Pancreas (tissue), 10 donors: Measurements from ENCODE around the gene FAM241A. TPM values are rescaled to one million over a fixed set of nuclear protein-coding genes. Genes with fewer than 3 reads are reported as not detected.
"Not testable (repeated sequence)": the region's sequence is repeated elsewhere in the genome, so short reads cannot be mapped to it uniquely, and the experiment has no call there.

ENCODE experiments used
- ATAC-seq, 4 donors: fragments of 200-7000 bp; cut with Tn5 transposase; one replicate each; pipeline versions ENCODE4 v1.8.0 to v1.9.1; 2020; ENCODE audit warnings: mild to moderate bottlenecking in 4 of 4, moderate library complexity in 4 of 4
- DNase-seq, 6 donors: peaks; one replicate each; pipeline ENCODE4 v3.0.0-alpha.2; 2020
- FAIRE-seq: peaks from 2 replicates; lab custom pipeline; 2012; peaks lifted over from hg19 to GRCh38; lab: Jason Lieb, UNC
- H3K27ac ChIP-seq, 4 donors: fragments of 200-600 bp; sonication (generic); 1 replicate in 3 of 4; 2 replicates in 1 of 4; pipeline versions ENCODE4 v1.5.0 to v1.8.0; 2020
- H3K27me3 ChIP-seq, 4 donors: fragments of 200-600 bp; one replicate each; pipeline ENCODE4 v1.8.0; 2021
- H3K36me3 ChIP-seq, 3 donors: fragments of 200-600 bp; sonication (generic) in 1 of 3; one replicate each; pipeline versions ENCODE4 v1.5.0 to v1.8.0; 2020 to 2021
- H3K4me1 ChIP-seq, 3 donors: fragments of 200-600 bp; one replicate each; pipeline ENCODE4 v1.8.0; 2021
- H3K4me3 ChIP-seq, 4 donors: fragments of 200-600 bp; sonication (generic) in 2 of 4; one replicate each; pipeline versions ENCODE4 v1.5.0 to v1.8.0; 2020 to 2021
- H3K9me3 ChIP-seq, 4 donors: fragments of 200-600 bp; one replicate each; pipeline ENCODE4 v1.8.0; 2021
- CTCF ChIP-seq, 4 donors: fragments of 200-600 bp; sonication (generic) in 3 of 4; IDR thresholded peaks; one replicate each; pipeline versions ENCODE4 v1.5.0 to v1.8.0; 2021; ENCODE audit warnings: antibody characterized with exemption in 4 of 4
- WGBS, 2 donors: extraction: QIAGEN DNeasy Blood & Tissue Kit; methylation state at CpG; one replicate each; pipeline ENCODE4 v1.1.7; 2013; 5-methylcytosine and 5-hydroxymethylcytosine counted together
- intact Hi-C, 3 donors: fragments of 100-400 bp; cut with DNase I; formaldehyde crosslinking; loops; one replicate each; pipeline versions ENCODE4 v1.11.1 to v1.14.2; 2022
- polyA plus RNA-seq, 2 donors: library from polyadenylated mRNA; stranded (reverse); fragments of 200-250 nt; gene quantifications; one replicate each; pipeline ENCODE4 v1.2.3, GENCODE V29; 2013
- total RNA-seq, 6 donors: library from RNA; stranded (reverse); fragmentation: NEBNext Ultra II Directional in 4 of 6; extraction: Animal tissue kit (Norgen Biotek cat#: 25700) in 4 of 6; gene quantifications; one replicate each; pipeline versions ENCODE4 v1.2.1 to v1.2.4, GENCODE V29; 2021 to 2023
- donor health status: healthy with polysubstance abuse.
- donor health status: DM: no; HTN: no; CAD: no; lungs with moderate emphysema.
- donor health status: DM: no; HTN: no; CAD: no.
- donor health status: control.
- donor health status: control.
- donor health status: Bipolar disorder and iron deficiency.
- donor health status: DM: yes; HTN: yes; CAD: no.
- donor health status: DM: no; HTN: no; CAD: no.
- donor health status: DM: no; HTN: no; CAD: no.
- donor health status: DM: yes; HTN: yes; CAD: no.

The FAM241A gene
- total and polyA plus RNA-seq, 8 donors: 0.51 to 1.4 (median 0.93) TPM

GRCh38 chr4:112196461-112196860 is 51.2 kb downstream of the FAM241A start:
- H3K36me3 ChIP-seq: no peaks in the 10 kb centered on the region
- TF ChIP-seq CTCF (IDR thresholded peaks at IDR 0.05): no peak
- H3K4me1 ChIP-seq: no peaks in the 10 kb centered on the region
- 64 to 72% methylated on average over 1 of the region's 1 CpG for WGBS, 2 donors
- intact Hi-C loops: no loop called here
- ATAC-seq: no peak
- H3K4me3 ChIP-seq: no peak overlapping the region
- no peak overlapping the region for H3K27ac ChIP-seq
- H3K27me3 ChIP-seq: no peaks in the 10 kb centered on the region
- no peak for DNase-seq
- FAIRE-seq: no peak
- no peaks in the 10 kb centered on the region for H3K9me3 ChIP-seq

GRCh38 chr4:112199041-112199440 is 53.8 kb downstream of the FAM241A start:
- 43 to 79% methylated on average over 1 of the region's 1 CpG for WGBS, 2 donors
- H3K36me3 ChIP-seq: no peaks in the 10 kb centered on the region
- FAIRE-seq (no peak), ATAC-seq (no peak), DNase-seq (no peak)
- no peaks in the 10 kb centered on the region for H3K27me3 ChIP-seq
- no peaks in the 10 kb centered on the region for H3K4me1 ChIP-seq
- H3K4me3 ChIP-seq: no peak overlapping the region
- TF ChIP-seq CTCF (IDR thresholded peaks at IDR 0.05): no peak
- H3K9me3 ChIP-seq: no peaks in the 10 kb centered on the region
- H3K27ac ChIP-seq: no peak overlapping the region
- intact Hi-C loops: no loop called here

GRCh38 chr4:112201915-112202505 is 56.8 kb downstream of the FAM241A start:
- Histone ChIP-seq H3K4me1 (no peaks in the 10 kb centered on the region), H3K4me3 (no peak overlapping the region), H3K27me3 (no peaks in the 10 kb centered on the region), H3K27ac (no peak overlapping the region), H3K9me3 (no peaks in the 10 kb centered on the region), H3K36me3 (no peaks in the 10 kb centered on the region)
- 70 to 75% methylated on average over 4 of the region's 4 CpGs for WGBS, 2 donors
- FAIRE-seq: no peak
- no peak for TF ChIP-seq CTCF (IDR thresholded peaks at IDR 0.05)
- intact Hi-C loops: no loop called here
- DNase-seq: no peak
- ATAC-seq: no peak

GRCh38 chr4:112203593-112203992 is 58.3 kb downstream of the FAM241A start:
- Histone ChIP-seq H3K27me3 (no peaks in the 10 kb centered on the region), H3K36me3 (no peaks in the 10 kb centered on the region), H3K4me1 (no peaks in the 10 kb centered on the region), H3K9me3 (no peaks in the 10 kb centered on the region), H3K27ac (no peak overlapping the region), H3K4me3 (no peak overlapping the region)
- ATAC-seq: no peak
- WGBS, 2 donors: 76 to 82% methylated on average over 1 of the region's 1 CpG
- no peak for TF ChIP-seq CTCF (IDR thresholded peaks at IDR 0.05)
- FAIRE-seq: no peak
- DNase-seq: no peak
- intact Hi-C loops: no loop called here

- H3K27me3 ChIP-seq: no peaks in the 10 kb centered on the region
- FAIRE-seq: no peak
- H3K4me3 ChIP-seq: no peak overlapping the region
- 61 to 65% methylated on average over 2 of the region's 2 CpGs for WGBS, 2 donors
- no peak for ATAC-seq
- intact Hi-C loops: no loop called here
- no peak for TF ChIP-seq CTCF (IDR thresholded peaks at IDR 0.05)
- H3K36me3 ChIP-seq: no peaks in the 10 kb centered on the region
- no peaks in the 10 kb centered on the region for H3K4me1 ChIP-seq
- H3K27ac ChIP-seq: no peak overlapping the region
- H3K9me3 ChIP-seq: no peaks in the 10 kb centered on the region
- no peak for DNase-seq
Observed at GRCh38 chr4:112206431-112206830, 61.2 kb downstream of the FAM241A start.

- H3K4me3 ChIP-seq, H3K27ac ChIP-seq, H3K27me3 ChIP-seq, H3K36me3 ChIP-seq, intact Hi-C loops, H3K4me1 ChIP-seq, DNase-seq, H3K9me3 ChIP-seq, FAIRE-seq, ATAC-seq: not testable (repeated sequence)
- 69 to 70% methylated on average over 7 of the region's 7 CpGs for WGBS, 2 donors
Observed at GRCh38 chr4:112208137-112209095, 63.2 kb downstream of the FAM241A start.
